ENCODE measurements around the gene MAPKAPK2. TPM values are rescaled to one million over a fixed set of nuclear protein-coding genes. Genes with fewer than 3 reads are reported as not detected.
A peak's percentile ranks its signal among the peaks of the same experiment; 100 is the strongest.

The MAPKAPK2 gene
- polyA plus RNA-seq, 1 donor (not counting 4 experiments of a cell fraction or from before 2014, with no cell fraction given) = 41.5 TPM

DNA sequence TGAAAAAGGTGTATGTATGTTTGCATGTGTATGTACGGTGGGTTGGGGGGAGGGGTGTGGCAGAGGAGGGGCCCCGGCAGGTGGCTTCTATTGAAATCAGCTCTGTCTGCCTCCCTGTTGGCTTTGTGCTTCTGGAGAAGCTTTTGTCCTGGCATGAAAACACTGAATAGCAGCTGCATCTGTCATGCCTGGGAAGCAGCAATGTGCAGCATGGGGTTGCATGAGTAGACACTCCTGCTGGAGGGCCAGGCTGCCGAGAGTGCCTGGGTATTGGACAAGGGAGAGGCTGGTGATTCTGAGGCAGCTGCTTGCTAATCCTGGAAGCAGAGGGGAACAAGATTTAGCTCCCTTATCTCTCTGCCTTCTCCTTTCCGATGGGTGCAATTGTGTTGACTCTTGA, 20.5 kb downstream of the MAPKAPK2 start:
- peak overlapping the region; percentile 50 for H3K4me2 ChIP-seq (ENCODE audit: control insufficient read depth, extremely low read depth, insufficient read depth, low read depth, low read length)

DNA sequence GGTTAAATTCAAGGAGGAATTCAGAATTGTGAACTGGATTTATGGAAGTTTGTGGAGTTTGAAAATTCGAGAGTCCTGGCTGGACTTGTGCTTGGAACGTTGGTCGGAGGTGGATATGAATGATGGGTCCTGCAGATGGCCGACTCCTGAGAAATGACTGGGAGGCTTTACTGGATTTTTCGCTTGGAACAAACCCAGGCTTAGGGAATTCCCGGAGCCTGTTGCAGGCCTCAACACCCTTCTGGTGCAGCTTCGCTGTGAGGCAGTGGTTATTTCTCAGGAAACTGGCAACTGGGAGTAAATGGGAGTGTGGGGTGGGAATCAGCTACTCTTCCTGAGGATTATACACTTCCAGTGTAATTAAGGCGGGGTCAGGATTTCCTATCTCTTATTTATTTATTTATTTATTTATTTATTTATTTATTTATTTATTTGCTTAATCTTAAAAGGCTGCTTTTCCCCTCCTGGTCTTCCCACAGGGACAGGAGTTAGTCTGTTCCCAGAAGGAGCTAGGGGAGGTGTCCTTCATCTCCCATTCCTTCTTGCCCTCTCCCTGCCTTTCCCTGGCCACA, 21.1 kb downstream of the MAPKAPK2 start:
- Histone ChIP-seq H3K27me3 (ENCODE audit: control insufficient read depth, extremely low read depth, insufficient read depth, low read length) (no peaks in the 10 kb centered on the region), H3K9ac (ENCODE audit: control insufficient read depth, extremely low read depth, insufficient read depth, low read length) (no peak overlapping the region), H3K79me2 (ENCODE audit: control insufficient read depth, insufficient read depth, low read length) (peaks cover 91% of the 10 kb centered on the region), H3K4me3 (ENCODE audit: control insufficient read depth in 2 of 3, extremely low read depth in 1 of 3, insufficient read depth in 2 of 3, low read depth in 1 of 3, low read length in 3 of 3) (no peak overlapping the region), H3K36me3 (ENCODE audit: control insufficient read depth in 2 of 2, extremely low read depth in 1 of 2, insufficient read depth in 2 of 2, low read length in 2 of 2) (peaks cover 0 to 3% of the 10 kb centered on the region in 2 experiments), H3K4me1 (ENCODE audit: control insufficient read depth, extremely low read depth, insufficient read depth, low read length) (peaks cover 64% of the 10 kb centered on the region), H4K20me1 (ENCODE audit: control insufficient read depth, extremely low read depth, insufficient read depth, low read length) (peaks cover 40% of the 10 kb centered on the region), H3K9me3 (ENCODE audit: control insufficient read depth, low read depth, low read length) (no peaks in the 10 kb centered on the region), H3K9me1 (ENCODE audit: control insufficient read depth, extremely low read depth, insufficient read depth, low read length) (peaks cover 5% of the 10 kb centered on the region), H3K27ac (ENCODE audit: control insufficient read depth, insufficient read depth, low read length) (peak overlapping the region; percentile 22), H2AFZ (ENCODE audit: control insufficient read depth, low read length) (no peak overlapping the region), H3K4me2 (ENCODE audit: control insufficient read depth, extremely low read depth, insufficient read depth, low read depth, low read length) (peak overlapping the region; percentile 50)
- dilution Hi-C loops (cut with MboI; ENCODE audit: extremely low pct_ligation_motif_present, low sequenced_read_pairs) = no loop called here
- DNase-seq (ENCODE audit: low read depth, low spot score) (no peak), FAIRE-seq (no peak)
- TF ChIP-seq, protein P1, sequence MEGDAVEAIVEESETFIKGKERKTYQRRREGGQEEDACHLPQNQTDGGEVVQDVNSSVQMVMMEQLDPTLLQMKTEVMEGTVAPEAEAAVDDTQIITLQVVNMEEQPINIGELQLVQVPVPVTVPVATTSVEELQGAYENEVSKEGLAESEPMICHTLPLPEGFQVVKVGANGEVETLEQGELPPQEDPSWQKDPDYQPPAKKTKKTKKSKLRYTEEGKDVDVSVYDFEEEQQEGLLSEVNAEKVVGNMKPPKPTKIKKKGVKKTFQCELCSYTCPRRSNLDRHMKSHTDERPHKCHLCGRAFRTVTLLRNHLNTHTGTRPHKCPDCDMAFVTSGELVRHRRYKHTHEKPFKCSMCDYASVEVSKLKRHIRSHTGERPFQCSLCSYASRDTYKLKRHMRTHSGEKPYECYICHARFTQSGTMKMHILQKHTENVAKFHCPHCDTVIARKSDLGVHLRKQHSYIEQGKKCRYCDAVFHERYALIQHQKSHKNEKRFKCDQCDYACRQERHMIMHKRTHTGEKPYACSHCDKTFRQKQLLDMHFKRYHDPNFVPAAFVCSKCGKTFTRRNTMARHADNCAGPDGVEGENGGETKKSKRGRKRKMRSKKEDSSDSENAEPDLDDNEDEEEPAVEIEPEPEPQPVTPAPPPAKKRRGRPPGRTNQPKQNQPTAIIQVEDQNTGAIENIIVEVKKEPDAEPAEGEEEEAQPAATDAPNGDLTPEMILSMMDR (optimal IDR thresholded peaks at IDR 0.05 in 1 of 3, IDR thresholded peaks at IDR 0.05 in 1 of 3, conservative IDR thresholded peaks at IDR 0.05 in 1 of 3; ENCODE audit: extremely low read depth in 1 of 3, insufficient read depth in 2 of 3, low read length in 3 of 3) = no peak
- no peak for TF ChIP-seq EZH2 (IDR thresholded peaks at IDR 0.05; ENCODE audit: low read length)

More for the DNA sequence above, 20.5 kb downstream of the MAPKAPK2 start:
- H3K4me1 ChIP-seq (ENCODE audit: control insufficient read depth, extremely low read depth, insufficient read depth, low read length) = peaks cover 58% of the 10 kb centered on the region
- peaks cover 5% of the 10 kb centered on the region for H3K9me1 ChIP-seq (ENCODE audit: control insufficient read depth, extremely low read depth, insufficient read depth, low read length)
- H3K4me3 ChIP-seq (ENCODE audit: control insufficient read depth in 2 of 3, extremely low read depth in 1 of 3, insufficient read depth in 2 of 3, low read depth in 1 of 3, low read length in 3 of 3) = no peak overlapping the region
- H3K79me2 ChIP-seq (ENCODE audit: control insufficient read depth, insufficient read depth, low read length) = peaks cover 90% of the 10 kb centered on the region
- peaks cover 41% of the 10 kb centered on the region for H4K20me1 ChIP-seq (ENCODE audit: control insufficient read depth, extremely low read depth, insufficient read depth, low read length)
- H3K9me3 ChIP-seq (ENCODE audit: control insufficient read depth, low read depth, low read length) = no peaks in the 10 kb centered on the region
- H3K9ac ChIP-seq (ENCODE audit: control insufficient read depth, extremely low read depth, insufficient read depth, low read length) = no peak overlapping the region
- peaks cover 0 to 3% of the 10 kb centered on the region in 2 experiments for H3K36me3 ChIP-seq (ENCODE audit: control insufficient read depth in 2 of 2, extremely low read depth in 1 of 2, insufficient read depth in 2 of 2, low read length in 2 of 2)
- dilution Hi-C loops (cut with MboI; ENCODE audit: extremely low pct_ligation_motif_present, low sequenced_read_pairs) = no loop called here
- H3K27me3 ChIP-seq (ENCODE audit: control insufficient read depth, extremely low read depth, insufficient read depth, low read length) = no peaks in the 10 kb centered on the region
- TF ChIP-seq, protein P1 (optimal IDR thresholded peaks at IDR 0.05 in 1 of 3, IDR thresholded peaks at IDR 0.05 in 1 of 3, conservative IDR thresholded peaks at IDR 0.05 in 1 of 3; ENCODE audit: extremely low read depth in 1 of 3, insufficient read depth in 2 of 3, low read length in 3 of 3) = no peak
- no peak for TF ChIP-seq EZH2 (IDR thresholded peaks at IDR 0.05; ENCODE audit: low read length)
- no peak overlapping the region for H2AFZ ChIP-seq (ENCODE audit: control insufficient read depth, low read length)
- peak overlapping the region; percentile 22 for H3K27ac ChIP-seq (ENCODE audit: control insufficient read depth, insufficient read depth, low read length)
- FAIRE-seq (peak; percentile 23), DNase-seq (ENCODE audit: low read depth, low spot score) (no peak)
